Astrocyte (in vitro differentiated cells and primary cell): ENCODE results near the gene LGR6. TPM values are rescaled to one million over a fixed set of nuclear protein-coding genes. Genes with fewer than 3 reads are reported as not detected.
A peak's percentile ranks its signal among the peaks of the same experiment; 100 is the strongest.

Experiments
- DNase-seq: peaks from one replicate; pipeline ENCODE4 v3.0.0-alpha.2; 2010; ENCODE audit warnings: low read depth
- FAIRE-seq: peaks from 2 replicates; lab custom pipeline; 2011; peaks lifted over from hg19 to GRCh38; lab: Jason Lieb, UNC
- H2AFZ ChIP-seq: 2 replicates; pipeline ENCODE4 v1.6.0; 2012; ENCODE audit warnings: low read depth, low read length, inconsistent platforms
- H3K27ac ChIP-seq: 2 replicates; pipeline ENCODE4 v1.5.1; 2011; ENCODE audit warnings: low read depth, low read length, inconsistent platforms
- H3K27me3 ChIP-seq: 2 replicates; pipeline ENCODE4 v1.6.0; 2011; ENCODE audit warnings: low read length, inconsistent platforms; ENCODE audit not compliant: insufficient read depth
- H3K36me3 ChIP-seq: 2 replicates; pipeline ENCODE4 v1.5.1; 2011; ENCODE audit warnings: low read length, inconsistent platforms; ENCODE audit not compliant: insufficient read depth
- H3K4me1 ChIP-seq: 2 replicates; pipeline ENCODE4 v1.5.1; 2011; ENCODE audit warnings: low read length, inconsistent platforms; ENCODE audit not compliant: insufficient read depth
- H3K4me2 ChIP-seq: 2 replicates; pipeline ENCODE4 v1.6.0; 2012; ENCODE audit warnings: low read length, inconsistent platforms
- H3K4me3 ChIP-seq: 2 replicates; pipeline ENCODE4 v1.5.1; 2011; ENCODE audit warnings: low read depth, mild to moderate bottlenecking, low read length, inconsistent platforms; ENCODE audit not compliant: insufficient read depth
- H3K79me2 ChIP-seq: 2 replicates; pipeline ENCODE4 v1.6.0; 2012; ENCODE audit warnings: mild to moderate bottlenecking, low read length, inconsistent platforms; ENCODE audit not compliant: insufficient read depth
- H3K9ac ChIP-seq: 2 replicates; pipeline ENCODE4 v1.6.0; 2012; ENCODE audit warnings: mild to moderate bottlenecking, low read length, inconsistent platforms
- H3K9me3 ChIP-seq: 2 replicates; pipeline ENCODE4 v1.5.1; 2012; ENCODE audit warnings: low read depth, mild to moderate bottlenecking, low read length, inconsistent platforms; ENCODE audit not compliant: insufficient read depth
- H4K20me1 ChIP-seq: 2 replicates; pipeline ENCODE4 v1.6.0; 2012; ENCODE audit warnings: low read length, inconsistent platforms; ENCODE audit not compliant: insufficient read depth
- H3K27ac Mint-ChIP-seq: one replicate; pipeline ENCODE4 v1.8.0; 2021; ENCODE audit warnings: mild to moderate bottlenecking, mixed read lengths; ENCODE audit not compliant: unreplicated experiment
- H3K27me3 Mint-ChIP-seq: one replicate; pipeline ENCODE4 v1.8.0; 2021; ENCODE audit warnings: low read depth, mixed read lengths; ENCODE audit not compliant: unreplicated experiment
- H3K36me3 Mint-ChIP-seq: one replicate; pipeline ENCODE4 v1.8.0; 2021; ENCODE audit warnings: low read depth, mixed read lengths; ENCODE audit not compliant: unreplicated experiment
- H3K4me1 Mint-ChIP-seq: one replicate; pipeline ENCODE4 v1.8.0; 2021; ENCODE audit warnings: low read depth, mixed read lengths; ENCODE audit not compliant: unreplicated experiment
- H3K4me3 Mint-ChIP-seq: one replicate; pipeline ENCODE4 v1.8.0; 2021; ENCODE audit warnings: mild to moderate bottlenecking, moderate library complexity, mixed read lengths; ENCODE audit not compliant: unreplicated experiment
- H3K9me3 Mint-ChIP-seq: one replicate; pipeline ENCODE4 v1.8.0; 2021; ENCODE audit warnings: mild to moderate bottlenecking, mixed read lengths; ENCODE audit not compliant: unreplicated experiment
- EZH2 ChIP-seq: IDR thresholded peaks from 2 replicates; pipeline ENCODE4 v1.6.1; 2012; ENCODE audit warnings: mild to moderate bottlenecking, low read length, inconsistent platforms; ENCODE audit not compliant: insufficient read depth
- total RNA-seq: library from RNA; stranded (reverse); gene quantifications from 2 replicates; pipeline ENCODE4 v1.2.1, GENCODE V29; 2021
- TF ChIP-seq, protein P1 (sequence below): IDR thresholded peaks from 2 replicates; pipeline ENCODE4 v1.5.1; 2011; ENCODE audit warnings: low read depth, mild to moderate bottlenecking, inconsistent platforms, low read length, moderate library complexity; ENCODE audit not compliant: insufficient read depth

The LGR6 gene
- total RNA-seq, 1 donor from 2014 or later: 0.27 TPM

DNA sequence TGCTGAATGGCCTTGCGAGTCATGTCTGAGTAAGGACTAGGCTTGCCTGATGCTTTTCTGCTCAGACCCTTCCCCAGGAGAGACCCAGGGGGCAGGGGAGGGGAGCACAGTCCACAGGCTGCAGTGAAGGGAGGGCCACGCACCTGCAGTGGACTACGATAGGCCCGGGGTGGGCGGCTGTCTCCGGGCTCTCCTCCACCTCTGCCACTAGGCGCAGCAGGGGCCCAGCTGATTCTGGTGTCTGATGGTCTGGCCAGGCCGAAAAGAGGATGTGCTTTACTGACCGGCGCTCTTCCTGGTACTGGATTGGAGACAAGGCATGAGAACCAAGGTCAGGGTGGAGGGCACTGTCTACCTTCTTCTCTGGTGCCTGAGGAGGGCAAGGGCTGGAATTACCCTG lies 41.2 kb upstream of the LGR6 start:
- DNase-seq (no peak), FAIRE-seq (no peak)
- Histone ChIP-seq H3K27ac (no peak overlapping the region), H3K4me2 (no peak overlapping the region), H3K4me3 (no peak overlapping the region), H4K20me1 (no peaks in the 10 kb centered on the region), H3K79me2 (no peaks in the 10 kb centered on the region), H3K36me3 (no peaks in the 10 kb centered on the region), H2AFZ (no peak overlapping the region), H3K9me3 (no peaks in the 10 kb centered on the region), H3K27me3 (peaks cover 2% of the 10 kb centered on the region), H3K4me1 (peaks cover 5% of the 10 kb centered on the region), H3K9ac (no peak overlapping the region)
- Mint-ChIP-seq H3K36me3 (no peaks in the 10 kb centered on the region), H3K9me3 (peaks cover 3% of the 10 kb centered on the region), H3K27ac (no peak overlapping the region), H3K27me3 (peaks cover 7% of the 10 kb centered on the region), H3K4me3 (no peak overlapping the region), H3K4me1 (peaks cover 17% of the 10 kb centered on the region)
- TF ChIP-seq, protein P1, sequence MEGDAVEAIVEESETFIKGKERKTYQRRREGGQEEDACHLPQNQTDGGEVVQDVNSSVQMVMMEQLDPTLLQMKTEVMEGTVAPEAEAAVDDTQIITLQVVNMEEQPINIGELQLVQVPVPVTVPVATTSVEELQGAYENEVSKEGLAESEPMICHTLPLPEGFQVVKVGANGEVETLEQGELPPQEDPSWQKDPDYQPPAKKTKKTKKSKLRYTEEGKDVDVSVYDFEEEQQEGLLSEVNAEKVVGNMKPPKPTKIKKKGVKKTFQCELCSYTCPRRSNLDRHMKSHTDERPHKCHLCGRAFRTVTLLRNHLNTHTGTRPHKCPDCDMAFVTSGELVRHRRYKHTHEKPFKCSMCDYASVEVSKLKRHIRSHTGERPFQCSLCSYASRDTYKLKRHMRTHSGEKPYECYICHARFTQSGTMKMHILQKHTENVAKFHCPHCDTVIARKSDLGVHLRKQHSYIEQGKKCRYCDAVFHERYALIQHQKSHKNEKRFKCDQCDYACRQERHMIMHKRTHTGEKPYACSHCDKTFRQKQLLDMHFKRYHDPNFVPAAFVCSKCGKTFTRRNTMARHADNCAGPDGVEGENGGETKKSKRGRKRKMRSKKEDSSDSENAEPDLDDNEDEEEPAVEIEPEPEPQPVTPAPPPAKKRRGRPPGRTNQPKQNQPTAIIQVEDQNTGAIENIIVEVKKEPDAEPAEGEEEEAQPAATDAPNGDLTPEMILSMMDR: no peak
- TF ChIP-seq EZH2: no peak

DNA sequence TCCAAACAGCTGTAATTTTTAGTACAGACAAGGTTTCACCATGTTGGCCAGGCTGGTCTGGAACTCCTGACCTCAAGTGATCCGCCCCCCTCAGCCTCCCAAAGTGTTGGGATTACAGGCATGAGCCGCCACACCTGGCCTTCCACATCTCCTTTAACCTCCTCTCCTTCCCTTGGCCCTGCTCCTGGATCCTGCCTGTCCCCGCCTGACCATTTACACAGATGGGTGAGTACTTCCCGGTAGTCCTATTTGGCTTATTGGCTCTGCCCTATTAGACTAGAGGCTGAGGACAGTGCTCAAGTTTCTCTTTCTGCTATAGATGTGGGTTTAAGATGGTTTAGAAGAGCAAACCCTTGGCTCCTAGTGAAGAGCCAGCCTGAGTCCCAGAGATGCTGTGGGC lies 40.3 kb upstream of the LGR6 start:
- Mint-ChIP-seq H3K36me3 (no peaks in the 10 kb centered on the region), H3K4me3 (no peak overlapping the region), H3K27me3 (peaks cover 7% of the 10 kb centered on the region), H3K4me1 (peaks cover 17% of the 10 kb centered on the region), H3K9me3 (peaks cover 3% of the 10 kb centered on the region), H3K27ac (peak overlapping the region; percentile 34)
- Histone ChIP-seq H3K79me2 (no peaks in the 10 kb centered on the region), H3K4me1 (peaks cover 5% of the 10 kb centered on the region), H3K4me3 (no peak overlapping the region), H4K20me1 (no peaks in the 10 kb centered on the region), H2AFZ (no peak overlapping the region), H3K9ac (no peak overlapping the region), H3K27me3 (peaks cover 2% of the 10 kb centered on the region), H3K36me3 (no peaks in the 10 kb centered on the region), H3K9me3 (no peaks in the 10 kb centered on the region), H3K4me2 (no peak overlapping the region), H3K27ac (no peak overlapping the region)
- no peak for FAIRE-seq
- DNase-seq: no peak
- TF ChIP-seq, protein P1: no peak
- no peak for TF ChIP-seq EZH2

DNA sequence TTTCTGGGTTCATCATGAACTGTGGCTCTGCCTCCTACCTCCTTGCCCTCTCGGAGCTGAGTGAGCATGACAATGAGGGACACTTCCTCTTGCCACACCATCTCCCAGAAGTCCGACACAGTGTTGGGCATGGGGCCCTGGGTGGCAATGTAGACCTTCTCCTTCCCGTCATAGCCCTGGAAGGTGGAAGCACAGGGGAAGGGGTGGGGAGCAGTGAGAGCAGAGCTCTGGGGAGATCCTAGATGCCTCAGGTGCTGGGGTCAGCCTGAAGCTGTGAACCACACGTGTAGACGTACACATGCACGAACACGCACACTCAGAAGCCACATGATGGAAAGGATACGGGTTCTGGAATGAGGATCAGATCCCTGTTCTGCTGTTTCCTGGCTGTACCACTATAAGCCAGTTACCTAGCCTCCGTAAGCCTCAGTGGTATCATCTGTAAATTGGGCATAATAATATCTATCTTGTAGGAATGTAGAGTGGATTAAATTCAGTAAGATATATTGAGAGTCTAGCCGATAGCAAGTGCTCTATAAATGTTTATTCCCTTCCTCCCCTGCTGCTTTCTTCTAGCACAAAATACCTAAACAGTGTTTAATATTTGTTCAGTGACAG lies 39.3 kb upstream of the LGR6 start:
- TF ChIP-seq, protein P1: no peak
- no peak for TF ChIP-seq EZH2
- no peaks in the 10 kb centered on the region for H3K36me3 Mint-ChIP-seq
- Histone ChIP-seq H3K79me2 (no peaks in the 10 kb centered on the region), H3K4me3 (no peak overlapping the region), H3K9ac (no peak overlapping the region), H2AFZ (no peak overlapping the region), H3K9me3 (no peaks in the 10 kb centered on the region), H3K27me3 (peaks cover 2% of the 10 kb centered on the region), H4K20me1 (no peaks in the 10 kb centered on the region), H3K4me1 (peaks cover 5% of the 10 kb centered on the region), H3K27ac (no peak overlapping the region), H3K4me2 (no peak overlapping the region), H3K36me3 (no peaks in the 10 kb centered on the region)
- no peak for FAIRE-seq
- H3K4me1 Mint-ChIP-seq: peaks cover 17% of the 10 kb centered on the region
- peak overlapping the region; percentile 79 for H3K27ac Mint-ChIP-seq
- H3K9me3 Mint-ChIP-seq: peaks cover 3% of the 10 kb centered on the region
- peaks cover 7% of the 10 kb centered on the region for H3K27me3 Mint-ChIP-seq
- no peak overlapping the region for H3K4me3 Mint-ChIP-seq
- no peak for DNase-seq
